Endothelial cell (in vitro differentiated cells): ENCODE results near the gene KATNBL1. TPM values are rescaled to one million over a fixed set of nuclear protein-coding genes. Genes with fewer than 3 reads are reported as not detected.

Source experiments
- DNase-seq: peaks from one replicate; pipeline ENCODE4 v3.0.0; 2021; ENCODE audit warnings: low spot score
- H3K27ac Mint-ChIP-seq: one replicate; pipeline ENCODE4 v1.8.0; 2021; ENCODE audit warnings: mixed read lengths, inconsistent platforms; ENCODE audit not compliant: unreplicated experiment
- H3K27me3 Mint-ChIP-seq: one replicate; pipeline ENCODE4 v1.8.0; 2021; ENCODE audit warnings: mild to moderate bottlenecking, moderate library complexity, mixed read lengths, inconsistent platforms; ENCODE audit not compliant: unreplicated experiment
- H3K36me3 Mint-ChIP-seq: one replicate; pipeline ENCODE4 v1.8.0; 2021; ENCODE audit warnings: mild to moderate bottlenecking, low read depth, mixed read lengths, inconsistent platforms; ENCODE audit not compliant: unreplicated experiment
- H3K4me1 Mint-ChIP-seq: one replicate; pipeline ENCODE4 v1.8.0; 2021; ENCODE audit warnings: mild to moderate bottlenecking, mixed read lengths, inconsistent platforms; ENCODE audit not compliant: unreplicated experiment
- H3K4me3 Mint-ChIP-seq: one replicate; pipeline ENCODE4 v1.8.0; 2021; ENCODE audit warnings: mild to moderate bottlenecking, mixed read lengths, inconsistent platforms; ENCODE audit not compliant: unreplicated experiment
- H3K9me3 Mint-ChIP-seq: one replicate; pipeline ENCODE4 v1.8.0; 2021; ENCODE audit warnings: mixed read lengths, inconsistent platforms; ENCODE audit not compliant: unreplicated experiment
- total RNA-seq: library from RNA; stranded (reverse); fragmentation: NEBNext Ultra II Directional; extraction: Animal tissue kit (Norgen Biotek cat#: 25700); gene quantifications from one replicate; pipeline ENCODE4 v1.2.1, GENCODE V29; 2021; ENCODE audit not compliant: unreplicated experiment
- TF ChIP-seq, protein P1 (sequence below): fragments of 200-600 bp; sonication (generic); IDR thresholded peaks from one replicate; pipeline ENCODE4 v1.5.0; 2021; ENCODE audit warnings: antibody characterized with exemption; ENCODE audit not compliant: unreplicated experiment

KATNBL1 gene
- total RNA-seq, 1 donor from 2014 or later, result 55.1 TPM

DNA sequence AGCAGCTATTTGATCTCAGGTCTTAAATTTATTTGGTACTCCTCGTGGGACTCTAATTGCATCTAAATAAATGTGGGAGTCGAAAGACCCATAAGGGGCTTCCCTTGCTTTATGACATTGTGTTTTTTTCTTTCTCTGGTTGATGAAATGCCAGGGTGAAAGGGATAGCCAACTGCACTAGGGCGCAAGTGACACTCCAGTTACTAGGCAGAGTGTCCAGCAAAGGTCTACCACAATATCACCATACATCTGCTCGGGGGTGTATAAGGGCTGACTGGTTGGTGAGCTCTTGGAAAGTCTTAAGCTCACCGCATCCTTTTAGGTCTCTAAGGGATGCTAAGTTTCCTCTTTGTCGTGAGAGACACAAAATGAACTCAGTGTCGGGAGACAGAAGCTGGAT lies 54.0 kb downstream of the KATNBL1 start:
- Mint-ChIP-seq H3K36me3 (peaks cover 77% of the 10 kb centered on the region), H3K27me3 (peaks cover 3% of the 10 kb centered on the region), H3K9me3 (peaks cover 17% of the 10 kb centered on the region), H3K4me3 (peak overlapping the region; percentile 81), H3K27ac (no peak overlapping the region), H3K4me1 (no peaks in the 10 kb centered on the region)
- no peak for DNase-seq
- TF ChIP-seq, protein P1, sequence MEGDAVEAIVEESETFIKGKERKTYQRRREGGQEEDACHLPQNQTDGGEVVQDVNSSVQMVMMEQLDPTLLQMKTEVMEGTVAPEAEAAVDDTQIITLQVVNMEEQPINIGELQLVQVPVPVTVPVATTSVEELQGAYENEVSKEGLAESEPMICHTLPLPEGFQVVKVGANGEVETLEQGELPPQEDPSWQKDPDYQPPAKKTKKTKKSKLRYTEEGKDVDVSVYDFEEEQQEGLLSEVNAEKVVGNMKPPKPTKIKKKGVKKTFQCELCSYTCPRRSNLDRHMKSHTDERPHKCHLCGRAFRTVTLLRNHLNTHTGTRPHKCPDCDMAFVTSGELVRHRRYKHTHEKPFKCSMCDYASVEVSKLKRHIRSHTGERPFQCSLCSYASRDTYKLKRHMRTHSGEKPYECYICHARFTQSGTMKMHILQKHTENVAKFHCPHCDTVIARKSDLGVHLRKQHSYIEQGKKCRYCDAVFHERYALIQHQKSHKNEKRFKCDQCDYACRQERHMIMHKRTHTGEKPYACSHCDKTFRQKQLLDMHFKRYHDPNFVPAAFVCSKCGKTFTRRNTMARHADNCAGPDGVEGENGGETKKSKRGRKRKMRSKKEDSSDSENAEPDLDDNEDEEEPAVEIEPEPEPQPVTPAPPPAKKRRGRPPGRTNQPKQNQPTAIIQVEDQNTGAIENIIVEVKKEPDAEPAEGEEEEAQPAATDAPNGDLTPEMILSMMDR, result no peak

DNA sequence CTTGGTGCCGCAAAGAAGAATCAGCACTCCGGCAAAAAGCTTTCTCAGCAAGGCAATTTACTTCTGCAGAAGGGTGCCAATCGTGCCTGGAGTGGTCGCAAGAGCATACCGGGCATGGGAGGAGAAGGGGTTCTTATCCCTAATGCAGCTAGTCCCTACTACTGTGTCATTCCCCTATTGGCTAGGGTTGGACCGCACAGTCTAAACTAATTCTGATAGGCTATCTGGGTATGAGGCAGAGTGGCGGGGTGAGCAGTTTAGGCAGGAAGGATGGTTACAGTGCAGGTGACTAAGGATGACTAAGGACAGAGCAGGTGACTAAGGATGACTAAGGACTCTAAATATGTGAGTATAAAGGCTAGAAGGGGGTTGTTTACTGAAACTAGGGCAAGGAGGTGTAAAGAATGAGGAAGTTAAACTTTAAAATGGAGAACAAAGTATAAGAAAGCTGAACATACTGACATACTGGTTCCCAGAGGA lies 55.1 kb downstream of the KATNBL1 start:
- Mint-ChIP-seq H3K9me3 (peaks cover 17% of the 10 kb centered on the region), H3K4me3 (peak overlapping the region; percentile 39), H3K27ac (no peak overlapping the region), H3K36me3 (peaks cover 70% of the 10 kb centered on the region), H3K4me1 (no peaks in the 10 kb centered on the region), H3K27me3 (peaks cover 1% of the 10 kb centered on the region)
- no peak for DNase-seq
- TF ChIP-seq, protein P1, result no peak

DNA sequence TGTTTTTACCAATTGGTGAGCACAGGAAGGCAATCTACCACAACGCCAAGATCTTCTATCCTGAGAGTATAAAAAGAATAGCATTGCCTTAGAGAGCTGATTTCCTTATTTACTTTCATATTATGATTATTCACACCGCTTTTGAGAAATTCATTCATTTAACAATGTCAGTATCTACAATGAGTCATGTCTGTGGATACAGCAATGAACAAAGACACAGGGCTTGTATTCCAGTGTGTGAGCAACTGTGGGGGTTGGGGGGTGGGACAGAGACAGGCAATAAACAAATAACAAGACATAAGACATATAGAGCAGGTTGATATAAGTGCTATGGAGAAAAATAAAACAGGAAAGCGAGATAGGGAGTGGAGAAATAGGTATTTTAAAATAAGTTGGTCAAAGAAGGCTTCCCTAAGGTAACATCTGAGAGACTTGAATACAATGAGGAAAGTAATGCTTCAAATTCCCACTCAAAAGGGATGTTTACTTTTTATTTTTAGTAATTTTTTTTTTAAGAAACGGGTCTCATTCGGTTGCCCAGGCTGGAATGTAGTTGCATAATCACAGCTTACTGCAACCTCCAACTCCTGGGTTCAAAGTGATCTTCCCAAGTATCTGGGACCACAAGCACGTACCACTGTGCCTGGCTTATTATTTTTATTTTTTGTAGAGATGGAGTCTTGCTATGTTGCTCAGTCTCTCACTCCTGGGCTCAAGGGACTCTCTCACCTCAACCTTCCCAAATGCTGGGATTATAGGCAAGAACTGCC lies 62.3 kb downstream of the KATNBL1 start:
- Mint-ChIP-seq H3K36me3 (peaks cover 17% of the 10 kb centered on the region), H3K27ac (no peak overlapping the region), H3K9me3 (no peaks in the 10 kb centered on the region), H3K27me3 (no peaks in the 10 kb centered on the region), H3K4me3 (no peak overlapping the region), H3K4me1 (no peaks in the 10 kb centered on the region)
- TF ChIP-seq, protein P1, result no peak
- no peak for DNase-seq

DNA sequence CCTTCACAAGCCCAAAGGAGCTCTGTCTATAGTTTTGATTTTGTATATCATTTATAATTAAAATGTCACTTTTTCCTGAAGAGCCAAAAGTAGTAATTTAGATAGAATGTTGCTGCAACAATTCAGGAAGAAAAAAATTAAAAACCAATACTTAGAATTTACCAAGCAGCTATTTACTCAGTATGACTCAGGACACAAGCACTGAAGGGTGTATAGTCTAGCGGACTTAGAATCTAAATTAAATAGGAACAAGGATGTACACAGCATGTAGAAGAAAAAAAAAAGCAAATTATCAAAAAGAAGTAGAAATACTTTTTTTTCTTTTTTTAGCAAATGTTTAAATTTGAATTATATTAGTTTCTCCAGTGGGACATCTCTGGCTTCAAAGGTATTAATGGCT lies 76.4 kb downstream of the KATNBL1 start:
- no peaks in the 10 kb centered on the region for H3K9me3 Mint-ChIP-seq
- TF ChIP-seq, protein P1, result no peak
- no peak for DNase-seq
- H3K4me1 Mint-ChIP-seq, result no peaks in the 10 kb centered on the region
- H3K4me3 Mint-ChIP-seq, result no peak overlapping the region
- H3K27me3 Mint-ChIP-seq, result no peaks in the 10 kb centered on the region
- H3K36me3 Mint-ChIP-seq, result no peaks in the 10 kb centered on the region
- no peak overlapping the region for H3K27ac Mint-ChIP-seq

DNA sequence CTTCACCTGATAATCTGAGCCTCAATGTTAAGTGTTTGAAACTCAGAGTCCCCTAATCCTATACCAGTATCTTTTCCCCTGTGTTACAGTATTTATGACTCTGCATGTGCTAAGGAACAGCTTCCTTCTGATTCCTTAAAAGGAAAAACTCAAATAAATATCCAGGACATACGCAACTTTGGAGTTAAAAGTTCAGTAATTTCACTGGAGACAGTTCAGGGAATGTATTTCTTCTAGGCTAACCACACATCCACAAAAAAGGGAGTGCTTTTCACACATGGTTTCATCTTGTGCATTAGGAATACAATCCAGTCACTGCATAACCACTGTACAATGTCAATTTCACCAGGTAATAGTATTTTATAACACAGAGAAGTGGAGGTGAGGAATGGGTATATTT lies 77.0 kb downstream of the KATNBL1 start:
- H3K27me3 Mint-ChIP-seq, result no peaks in the 10 kb centered on the region
- H3K36me3 Mint-ChIP-seq, result no peaks in the 10 kb centered on the region
- H3K9me3 Mint-ChIP-seq, result no peaks in the 10 kb centered on the region
- TF ChIP-seq, protein P1, result no peak
- no peaks in the 10 kb centered on the region for H3K4me1 Mint-ChIP-seq
- no peak for DNase-seq
- H3K27ac Mint-ChIP-seq, result no peak overlapping the region
- H3K4me3 Mint-ChIP-seq, result no peak overlapping the region
